Neural crest cell (in vitro differentiated cells): ENCODE data around the gene TAS2R42. TPM values are rescaled to one million over a fixed set of nuclear protein-coding genes. Genes with fewer than 3 reads are reported as not detected.

Experiments used
- DNase-seq: peaks from one replicate; pipeline ENCODE4 v3.0.0; 2021; ENCODE audit warnings: low read depth, mixed read lengths, low spot score
- H3K27ac Mint-ChIP-seq: one replicate; pipeline ENCODE4 v1.8.0; 2021; ENCODE audit warnings: mild to moderate bottlenecking, mixed read lengths; ENCODE audit not compliant: unreplicated experiment
- H3K27me3 Mint-ChIP-seq: 2 replicates; pipeline ENCODE4 v1.8.0; 2021; ENCODE audit warnings: low read depth, mild to moderate bottlenecking, mixed read lengths
- H3K36me3 Mint-ChIP-seq: 2 replicates; pipeline ENCODE4 v1.8.0; 2021; ENCODE audit warnings: low read depth, mild to moderate bottlenecking, mixed read lengths
- H3K4me1 Mint-ChIP-seq: 2 replicates; pipeline ENCODE4 v1.8.0; 2021; ENCODE audit warnings: mixed read lengths
- H3K4me3 Mint-ChIP-seq: one replicate; pipeline ENCODE4 v1.8.0; 2021; ENCODE audit warnings: mild to moderate bottlenecking, mixed read lengths
- H3K9me3 Mint-ChIP-seq: 2 replicates; pipeline ENCODE4 v1.8.0; 2021; ENCODE audit warnings: mixed read lengths
- total RNA-seq: library from RNA; stranded (reverse); gene quantifications from 2 replicates; pipeline ENCODE4 v1.2.1, GENCODE V29; 2021
- TF ChIP-seq, protein P1 (sequence below): fragments of 200-600 bp; sonication (generic); conservative IDR thresholded peaks from 2 replicates; pipeline ENCODE4 v1.5.0; 2021; ENCODE audit warnings: antibody characterized with exemption, mild to moderate bottlenecking

TAS2R42 gene
- total RNA-seq, 1 donor from 2014 or later = not detected

GRCh38 chr12:11171969-11172675 is 14.6 kb downstream of the TAS2R42 start:
- peak overlapping the region; percentile 99 for H3K4me3 Mint-ChIP-seq
- H3K36me3 Mint-ChIP-seq = peaks cover 22% of the 10 kb centered on the region
- H3K27ac Mint-ChIP-seq = peak overlapping the region; percentile 99
- H3K27me3 Mint-ChIP-seq = no peaks in the 10 kb centered on the region
- DNase-seq = no peak
- peaks cover 43% of the 10 kb centered on the region for H3K4me1 Mint-ChIP-seq
- no peaks in the 10 kb centered on the region for H3K9me3 Mint-ChIP-seq
- TF ChIP-seq, protein P1, sequence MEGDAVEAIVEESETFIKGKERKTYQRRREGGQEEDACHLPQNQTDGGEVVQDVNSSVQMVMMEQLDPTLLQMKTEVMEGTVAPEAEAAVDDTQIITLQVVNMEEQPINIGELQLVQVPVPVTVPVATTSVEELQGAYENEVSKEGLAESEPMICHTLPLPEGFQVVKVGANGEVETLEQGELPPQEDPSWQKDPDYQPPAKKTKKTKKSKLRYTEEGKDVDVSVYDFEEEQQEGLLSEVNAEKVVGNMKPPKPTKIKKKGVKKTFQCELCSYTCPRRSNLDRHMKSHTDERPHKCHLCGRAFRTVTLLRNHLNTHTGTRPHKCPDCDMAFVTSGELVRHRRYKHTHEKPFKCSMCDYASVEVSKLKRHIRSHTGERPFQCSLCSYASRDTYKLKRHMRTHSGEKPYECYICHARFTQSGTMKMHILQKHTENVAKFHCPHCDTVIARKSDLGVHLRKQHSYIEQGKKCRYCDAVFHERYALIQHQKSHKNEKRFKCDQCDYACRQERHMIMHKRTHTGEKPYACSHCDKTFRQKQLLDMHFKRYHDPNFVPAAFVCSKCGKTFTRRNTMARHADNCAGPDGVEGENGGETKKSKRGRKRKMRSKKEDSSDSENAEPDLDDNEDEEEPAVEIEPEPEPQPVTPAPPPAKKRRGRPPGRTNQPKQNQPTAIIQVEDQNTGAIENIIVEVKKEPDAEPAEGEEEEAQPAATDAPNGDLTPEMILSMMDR = no peak

DNA sequence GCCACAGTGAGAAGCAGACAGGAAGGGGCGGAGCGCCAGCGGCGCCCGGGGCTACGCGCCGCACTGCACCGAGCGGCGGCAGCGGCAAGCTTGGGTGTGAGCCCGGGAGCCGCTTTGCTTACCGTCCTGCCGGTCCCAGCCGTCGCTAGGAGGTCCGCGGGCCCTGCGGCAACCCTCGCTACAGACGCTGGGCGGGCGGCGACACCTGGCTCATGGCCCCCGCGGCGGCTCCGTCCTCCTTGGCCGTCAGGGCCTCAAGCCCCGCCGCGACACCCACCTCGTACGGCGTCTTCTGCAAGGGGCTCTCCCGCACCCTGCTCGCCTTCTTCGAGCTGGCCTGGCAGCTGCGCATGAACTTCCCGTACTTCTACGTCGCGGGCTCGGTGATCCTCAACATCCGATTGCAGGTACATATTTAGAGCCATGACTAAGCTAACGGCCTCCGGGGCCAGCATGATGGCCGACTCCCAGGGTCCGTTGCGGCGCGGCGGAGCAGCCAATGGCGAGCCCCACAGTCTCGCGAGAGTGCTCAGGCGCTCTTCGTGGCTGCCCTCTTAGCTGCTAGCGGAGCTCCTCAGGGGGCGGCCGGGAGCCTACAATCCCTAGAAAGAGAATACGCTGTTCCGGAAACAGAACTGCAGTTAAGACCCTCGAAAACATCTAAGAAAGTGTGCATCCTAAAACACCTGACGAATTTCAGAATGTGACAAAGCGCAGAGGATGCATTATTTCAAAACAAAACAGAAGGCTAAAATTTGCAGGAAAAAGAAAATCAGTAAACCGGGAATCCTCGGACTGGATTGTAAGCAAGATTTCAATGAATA is 15.4 kb downstream of the TAS2R42 start, which contains the start of gene SMIM10L1:
Gene SMIM10L1 (plus strand): TSS at position 50 of the 824 bp plus-strand sequence. CDS start 163 bp downstream, at position 213.
- H3K9me3 Mint-ChIP-seq = no peaks in the 10 kb centered on the region
- peaks cover 43% of the 10 kb centered on the region for H3K4me1 Mint-ChIP-seq
- peak within 1 kb of the TSS; percentile 99 for H3K4me3 Mint-ChIP-seq
- DNase-seq = peak; percentile 81
- H3K36me3 Mint-ChIP-seq = peaks cover 19% of the 10 kb centered on the region
- peak within 1 kb of the TSS; percentile 99 for H3K27ac Mint-ChIP-seq
- TF ChIP-seq, protein P1 = no peak
- no peaks in the 10 kb centered on the region for H3K27me3 Mint-ChIP-seq

DNA sequence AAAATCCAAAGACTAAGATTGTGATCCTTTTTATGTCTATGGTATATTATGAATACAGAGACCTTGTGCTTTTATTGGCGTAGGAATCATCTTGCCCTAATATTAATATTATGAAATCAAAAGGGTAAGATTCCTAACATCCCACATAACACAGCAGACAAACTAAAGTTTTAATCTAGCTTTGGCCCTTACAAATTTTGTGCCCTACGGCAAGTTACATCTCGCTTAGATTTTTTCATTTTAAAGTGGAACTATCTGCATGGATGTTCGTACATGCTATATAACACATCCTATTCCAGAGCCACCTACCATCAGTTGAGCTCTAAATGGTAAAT is 16.0 kb downstream of the TAS2R42 start:
- Mint-ChIP-seq H3K4me1 (peaks cover 46% of the 10 kb centered on the region), H3K4me3 (peak overlapping the region; percentile 99), H3K27ac (peak overlapping the region; percentile 86), H3K9me3 (no peaks in the 10 kb centered on the region), H3K36me3 (peaks cover 19% of the 10 kb centered on the region), H3K27me3 (no peaks in the 10 kb centered on the region)
- TF ChIP-seq, protein P1 = no peak
- no peak for DNase-seq

- TF ChIP-seq, protein P1 = no peak
- Mint-ChIP-seq H3K27me3 (no peaks in the 10 kb centered on the region), H3K36me3 (peaks cover 17% of the 10 kb centered on the region), H3K27ac (no peak overlapping the region), H3K4me3 (no peak overlapping the region), H3K4me1 (peaks cover 31% of the 10 kb centered on the region), H3K9me3 (no peaks in the 10 kb centered on the region)
- no peak for DNase-seq
Observed at GRCh38 chr12:11166300-11166699, 20.4 kb downstream of the TAS2R42 start.

- no peak for DNase-seq
- no peak overlapping the region for H3K27ac Mint-ChIP-seq
- TF ChIP-seq, protein P1 = no peak
- peaks cover 16% of the 10 kb centered on the region for H3K36me3 Mint-ChIP-seq
- H3K27me3 Mint-ChIP-seq = no peaks in the 10 kb centered on the region
- H3K4me1 Mint-ChIP-seq = peaks cover 23% of the 10 kb centered on the region
- H3K9me3 Mint-ChIP-seq = no peaks in the 10 kb centered on the region
- H3K4me3 Mint-ChIP-seq = no peak overlapping the region
Observed at GRCh38 chr12:11164384-11164783, 22.4 kb downstream of the TAS2R42 start.
